Activated CD4-positive, alpha-beta memory T cell treated with anti-CD3 and anti-CD28 coated beads for 36 hours (primary cell): ENCODE data around the gene HSPB8. TPM values are rescaled to one million over a fixed set of nuclear protein-coding genes. Genes with fewer than 3 reads are reported as not detected.

Experiments used
- CTCF ChIA-PET: fragments of 350-600 bp; sonication (Branson Sonifier 250); formaldehyde crosslinking; loops from one replicate; lab custom pipeline; 2021; ENCODE audit warnings: antibody characterized with exemption, inconsistent platforms; lab: Charles Lee
- POLR2A ChIA-PET: fragments of 350-600 bp; sonication (Branson Sonifier 250); formaldehyde crosslinking; loops from one replicate; lab custom pipeline; 2021; ENCODE audit warnings: antibody characterized with exemption; lab: Charles Lee
- DNase-seq: peaks from one replicate; pipeline ENCODE4 v3.0.0-alpha.2; 2020
- H3K27ac Mint-ChIP-seq: one replicate; pipeline ENCODE4 v1.8.0; 2021; ENCODE audit warnings: mixed read lengths
- H3K27me3 Mint-ChIP-seq: one replicate; pipeline ENCODE4 v1.8.0; 2021; ENCODE audit warnings: mixed read lengths
- H3K36me3 Mint-ChIP-seq: one replicate; pipeline ENCODE4 v1.8.0; 2021; ENCODE audit warnings: mixed read lengths
- H3K4me1 Mint-ChIP-seq: one replicate; pipeline ENCODE4 v1.8.0; 2021; ENCODE audit warnings: low read depth, mixed read lengths
- H3K4me3 Mint-ChIP-seq: one replicate; pipeline ENCODE4 v1.8.0; 2021; ENCODE audit warnings: mild to moderate bottlenecking, mixed read lengths
- H3K9me3 Mint-ChIP-seq: one replicate; pipeline ENCODE4 v1.8.0; 2021; ENCODE audit warnings: mixed read lengths
- intact Hi-C: fragments of 100-400 bp; cut with micrococcal nuclease; formaldehyde crosslinking; loops from one replicate; pipeline ENCODE4 v1.15.1; 2023
- total RNA-seq, 2 experiments: library from RNA; stranded (reverse); gene quantifications; one replicate each; pipeline ENCODE4 v1.2.3, GENCODE V29; 2021

Gene HSPB8
- total RNA-seq, 2 experiments from 2014 or later: not detected

- no peak for DNase-seq
- no peaks in the 10 kb centered on the region for H3K9me3 Mint-ChIP-seq
- H3K27me3 Mint-ChIP-seq: peaks cover 9% of the 10 kb centered on the region
- H3K27ac Mint-ChIP-seq: no peak overlapping the region
- POLR2A ChIA-PET: no interaction called here
- intact Hi-C loops: no loop called here
- CTCF ChIA-PET: no interaction called here
- no peaks in the 10 kb centered on the region for H3K36me3 Mint-ChIP-seq
- H3K4me1 Mint-ChIP-seq: no peaks in the 10 kb centered on the region
- no peak overlapping the region for H3K4me3 Mint-ChIP-seq
Observed at GRCh38 chr12:119175081-119175480, 3.6 kb upstream of the HSPB8 start.

GRCh38 chr12:119176267-119177055 is 2.3 kb upstream of the HSPB8 start:
- intact Hi-C loops: no loop called here
- no peaks in the 10 kb centered on the region for H3K36me3 Mint-ChIP-seq
- no peak overlapping the region for H3K4me3 Mint-ChIP-seq
- POLR2A ChIA-PET: no interaction called here
- no peaks in the 10 kb centered on the region for H3K4me1 Mint-ChIP-seq
- no peak overlapping the region for H3K27ac Mint-ChIP-seq
- CTCF ChIA-PET: no interaction called here
- peaks cover 9% of the 10 kb centered on the region for H3K27me3 Mint-ChIP-seq
- no peaks in the 10 kb centered on the region for H3K9me3 Mint-ChIP-seq
- DNase-seq: peak; percentile 10

GRCh38 chr12:119177056-119177325 is 1.7 kb upstream of the HSPB8 start:
- H3K36me3 Mint-ChIP-seq: no peaks in the 10 kb centered on the region
- no peak for DNase-seq
- POLR2A ChIA-PET: no interaction called here
- intact Hi-C loops: no loop called here
- no peak overlapping the region for H3K4me3 Mint-ChIP-seq
- CTCF ChIA-PET: no interaction called here
- no peaks in the 10 kb centered on the region for H3K4me1 Mint-ChIP-seq
- H3K27me3 Mint-ChIP-seq: peaks cover 9% of the 10 kb centered on the region
- no peak overlapping the region for H3K27ac Mint-ChIP-seq
- H3K9me3 Mint-ChIP-seq: no peaks in the 10 kb centered on the region

- intact Hi-C loops: no loop called here
- peaks cover 9% of the 10 kb centered on the region for H3K27me3 Mint-ChIP-seq
- no peaks in the 10 kb centered on the region for H3K9me3 Mint-ChIP-seq
- H3K4me1 Mint-ChIP-seq: no peaks in the 10 kb centered on the region
- no peaks in the 10 kb centered on the region for H3K36me3 Mint-ChIP-seq
- no peak for DNase-seq
- no peak overlapping the region for H3K4me3 Mint-ChIP-seq
- H3K27ac Mint-ChIP-seq: no peak overlapping the region
- CTCF ChIA-PET: no interaction called here
- POLR2A ChIA-PET: no interaction called here
Observed at GRCh38 chr12:119177724-119178380, 879 bp upstream of the HSPB8 start.

GRCh38 chr12:119179335-119180021 is 747 bp downstream of the HSPB8 start:
- no peaks in the 10 kb centered on the region for H3K9me3 Mint-ChIP-seq
- H3K27ac Mint-ChIP-seq: no peak overlapping the region
- ChIA-PET POLR2A (no interaction called here), CTCF (no interaction called here)
- no peaks in the 10 kb centered on the region for H3K4me1 Mint-ChIP-seq
- H3K36me3 Mint-ChIP-seq: no peaks in the 10 kb centered on the region
- no peak overlapping the region for H3K4me3 Mint-ChIP-seq
- intact Hi-C loops: no loop called here
- no peak for DNase-seq
- H3K27me3 Mint-ChIP-seq: peaks cover 9% of the 10 kb centered on the region

GRCh38 chr12:119180380-119181040 is 1.8 kb downstream of the HSPB8 start:
- Mint-ChIP-seq H3K27me3 (peaks cover 9% of the 10 kb centered on the region), H3K27ac (no peak overlapping the region), H3K4me3 (no peak overlapping the region), H3K4me1 (no peaks in the 10 kb centered on the region), H3K9me3 (no peaks in the 10 kb centered on the region), H3K36me3 (no peaks in the 10 kb centered on the region)
- intact Hi-C loops: no loop called here
- CTCF ChIA-PET: no interaction called here
- POLR2A ChIA-PET: no interaction called here
- no peak for DNase-seq

GRCh38 chr12:119181202-119181601 is 2.5 kb downstream of the HSPB8 start:
- intact Hi-C loops: no loop called here
- Mint-ChIP-seq H3K27me3 (peaks cover 8% of the 10 kb centered on the region), H3K4me1 (no peaks in the 10 kb centered on the region), H3K9me3 (no peaks in the 10 kb centered on the region), H3K4me3 (no peak overlapping the region), H3K36me3 (no peaks in the 10 kb centered on the region), H3K27ac (no peak overlapping the region)
- ChIA-PET POLR2A (no interaction called here), CTCF (no interaction called here)
- DNase-seq: no peak

GRCh38 chr12:119181944-119182343 is 3.2 kb downstream of the HSPB8 start:
- Mint-ChIP-seq H3K9me3 (no peaks in the 10 kb centered on the region), H3K4me3 (no peak overlapping the region), H3K27ac (no peak overlapping the region), H3K4me1 (no peaks in the 10 kb centered on the region), H3K36me3 (no peaks in the 10 kb centered on the region), H3K27me3 (peaks cover 3% of the 10 kb centered on the region)
- DNase-seq: no peak
- ChIA-PET POLR2A (no interaction called here), CTCF (no interaction called here)
- intact Hi-C loops: no loop called here

GRCh38 chr12:119182701-119183493 is 4.2 kb downstream of the HSPB8 start:
- no peaks in the 10 kb centered on the region for H3K9me3 Mint-ChIP-seq
- intact Hi-C loops: no loop called here
- H3K4me1 Mint-ChIP-seq: no peaks in the 10 kb centered on the region
- no peak overlapping the region for H3K4me3 Mint-ChIP-seq
- POLR2A ChIA-PET: no interaction called here
- peaks cover 3% of the 10 kb centered on the region for H3K27me3 Mint-ChIP-seq
- no peak overlapping the region for H3K27ac Mint-ChIP-seq
- no peaks in the 10 kb centered on the region for H3K36me3 Mint-ChIP-seq
- CTCF ChIA-PET: no interaction called here
- no peak for DNase-seq

GRCh38 chr12:119183942-119184695 is 5.4 kb downstream of the HSPB8 start:
- ChIA-PET POLR2A (no interaction called here), CTCF (no interaction called here)
- no peak overlapping the region for H3K27ac Mint-ChIP-seq
- H3K36me3 Mint-ChIP-seq: no peaks in the 10 kb centered on the region
- DNase-seq: no peak
- no peak overlapping the region for H3K4me3 Mint-ChIP-seq
- intact Hi-C loops: no loop called here
- no peaks in the 10 kb centered on the region for H3K4me1 Mint-ChIP-seq
- no peaks in the 10 kb centered on the region for H3K9me3 Mint-ChIP-seq
- H3K27me3 Mint-ChIP-seq: no peaks in the 10 kb centered on the region

GRCh38 chr12:119195256-119195655 is 16.5 kb downstream of the HSPB8 start:
- CTCF ChIA-PET: no interaction called here
- no peak for DNase-seq
- intact Hi-C loops: no loop called here
- Mint-ChIP-seq H3K4me1 (no peaks in the 10 kb centered on the region), H3K36me3 (no peaks in the 10 kb centered on the region), H3K27me3 (no peaks in the 10 kb centered on the region), H3K9me3 (no peaks in the 10 kb centered on the region), H3K27ac (no peak overlapping the region), H3K4me3 (no peak overlapping the region)
- POLR2A ChIA-PET: no interaction called here
